Chondrocyte (in vitro differentiated cells): ENCODE data around the gene MAPK4. TPM values are rescaled to one million over a fixed set of nuclear protein-coding genes. Genes with fewer than 3 reads are reported as not detected.

Experiments
- DNase-seq: peaks from one replicate; pipeline ENCODE4 v3.0.0; 2021; ENCODE audit warnings: mixed read lengths, low spot score
- H3K27ac Mint-ChIP-seq: one replicate; pipeline ENCODE4 v1.8.0; 2021; ENCODE audit warnings: mild to moderate bottlenecking, moderate library complexity, mixed read lengths; ENCODE audit not compliant: unreplicated experiment
- H3K27me3 Mint-ChIP-seq: 2 replicates; pipeline ENCODE4 v1.8.0; 2021; ENCODE audit warnings: low read depth, mixed read lengths
- H3K36me3 Mint-ChIP-seq: 2 replicates; pipeline ENCODE4 v1.8.0; 2021; ENCODE audit warnings: low read depth, mixed read lengths
- H3K4me1 Mint-ChIP-seq: 2 replicates; pipeline ENCODE4 v1.8.0; 2021; ENCODE audit warnings: low read depth, mild to moderate bottlenecking, mixed read lengths
- H3K4me3 Mint-ChIP-seq: one replicate; pipeline ENCODE4 v1.8.0; 2021; ENCODE audit warnings: mild to moderate bottlenecking, moderate library complexity, mixed read lengths; ENCODE audit not compliant: unreplicated experiment
- H3K9me3 Mint-ChIP-seq: 2 replicates; pipeline ENCODE4 v1.8.0; 2021; ENCODE audit warnings: low read depth, mixed read lengths
- CTCF ChIP-seq: fragments of 200-600 bp; sonication (generic); IDR thresholded peaks from 2 replicates; pipeline ENCODE4 v1.5.0; 2021; ENCODE audit warnings: antibody characterized with exemption, mild to moderate bottlenecking, moderate library complexity
- total RNA-seq: library from RNA; stranded (reverse); gene quantifications from 3 replicates; pipeline ENCODE4 v1.2.1, GENCODE V29; 2021

Gene MAPK4
- total RNA-seq, 1 donor from 2014 or later = 0.30 TPM

- no peak overlapping the region for H3K4me3 Mint-ChIP-seq
- no peaks in the 10 kb centered on the region for H3K36me3 Mint-ChIP-seq
- no peak for DNase-seq
- H3K4me1 Mint-ChIP-seq = no peaks in the 10 kb centered on the region
- peaks cover 5% of the 10 kb centered on the region for H3K9me3 Mint-ChIP-seq
- peaks cover 5% of the 10 kb centered on the region for H3K27me3 Mint-ChIP-seq
- no peak for TF ChIP-seq CTCF
- no peak overlapping the region for H3K27ac Mint-ChIP-seq
These were observed 105.1 kb downstream of the MAPK4 start for GRCh38 chr18:50665015-50665414.

DNA sequence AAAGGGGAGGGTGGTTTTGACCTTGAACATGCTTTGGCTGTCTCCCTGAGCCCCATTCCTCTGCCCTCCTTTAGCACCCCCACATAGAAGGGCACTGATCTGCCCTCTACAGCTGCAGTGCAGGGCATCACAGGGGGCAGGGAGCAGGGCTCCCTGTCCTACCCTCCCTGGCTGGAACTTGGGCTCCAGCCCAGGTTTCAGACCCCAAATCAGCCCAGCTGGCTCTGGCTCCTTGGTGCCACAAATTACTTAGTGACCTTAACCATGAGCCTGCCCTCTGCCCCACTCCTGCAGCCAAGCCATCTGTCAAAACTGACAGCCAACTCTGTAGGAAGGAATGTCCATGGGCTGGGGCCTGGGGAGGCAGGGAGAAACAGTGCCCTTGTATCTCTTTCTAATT lies 105.6 kb downstream of the MAPK4 start:
- Mint-ChIP-seq H3K4me1 (no peaks in the 10 kb centered on the region), H3K4me3 (no peak overlapping the region), H3K9me3 (peaks cover 5% of the 10 kb centered on the region), H3K36me3 (no peaks in the 10 kb centered on the region), H3K27me3 (peaks cover 5% of the 10 kb centered on the region), H3K27ac (no peak overlapping the region)
- no peak for DNase-seq
- no peak for TF ChIP-seq CTCF

DNA sequence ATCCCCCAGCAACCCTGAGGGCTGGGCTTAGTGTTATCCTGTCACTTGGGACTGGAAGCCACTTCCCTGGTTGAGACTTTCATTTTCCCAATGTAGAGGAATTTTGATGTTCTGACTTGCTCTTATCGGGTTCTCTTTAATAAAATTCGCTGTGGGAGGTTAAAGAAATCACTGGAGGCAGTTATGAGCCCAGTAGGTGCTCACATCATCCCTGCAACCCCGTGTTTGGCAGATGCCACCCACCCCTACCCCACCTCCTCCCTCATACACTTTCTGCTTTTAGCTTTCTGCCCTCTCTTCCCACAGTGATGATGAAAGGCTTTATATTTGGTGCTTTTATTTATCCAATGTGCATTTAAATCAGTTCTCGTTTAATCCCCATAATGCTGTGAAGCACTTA lies 106.6 kb downstream of the MAPK4 start:
- DNase-seq = no peak
- Mint-ChIP-seq H3K27ac (no peak overlapping the region), H3K9me3 (peaks cover 5% of the 10 kb centered on the region), H3K4me3 (no peak overlapping the region), H3K27me3 (peaks cover 5% of the 10 kb centered on the region), H3K4me1 (no peaks in the 10 kb centered on the region), H3K36me3 (no peaks in the 10 kb centered on the region)
- TF ChIP-seq CTCF = no peak

DNA sequence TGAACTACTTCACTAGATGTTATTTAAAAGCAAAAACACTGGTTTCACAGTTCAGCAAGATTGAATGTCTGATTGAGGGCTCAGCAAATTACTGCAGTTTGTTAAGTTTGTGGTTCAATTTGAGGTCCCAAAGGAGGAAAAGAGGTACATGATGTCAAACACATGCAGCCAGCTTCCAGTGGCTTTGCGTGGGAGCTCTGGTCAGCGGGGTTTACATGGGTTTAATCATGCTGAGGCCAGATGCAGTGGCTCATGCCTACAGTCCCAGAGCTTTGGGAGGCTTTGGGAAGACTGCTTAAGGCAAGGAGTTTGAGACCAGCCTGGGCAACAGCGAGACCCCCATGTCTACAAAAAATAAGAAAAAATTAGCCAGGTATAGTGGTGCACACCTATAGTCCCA lies 111.5 kb downstream of the MAPK4 start:
- no peak for DNase-seq
- Mint-ChIP-seq H3K27me3 (peaks cover 8% of the 10 kb centered on the region), H3K27ac (no peak overlapping the region), H3K36me3 (no peaks in the 10 kb centered on the region), H3K4me3 (no peak overlapping the region), H3K4me1 (no peaks in the 10 kb centered on the region), H3K9me3 (no peaks in the 10 kb centered on the region)
- no peak for TF ChIP-seq CTCF

DNA sequence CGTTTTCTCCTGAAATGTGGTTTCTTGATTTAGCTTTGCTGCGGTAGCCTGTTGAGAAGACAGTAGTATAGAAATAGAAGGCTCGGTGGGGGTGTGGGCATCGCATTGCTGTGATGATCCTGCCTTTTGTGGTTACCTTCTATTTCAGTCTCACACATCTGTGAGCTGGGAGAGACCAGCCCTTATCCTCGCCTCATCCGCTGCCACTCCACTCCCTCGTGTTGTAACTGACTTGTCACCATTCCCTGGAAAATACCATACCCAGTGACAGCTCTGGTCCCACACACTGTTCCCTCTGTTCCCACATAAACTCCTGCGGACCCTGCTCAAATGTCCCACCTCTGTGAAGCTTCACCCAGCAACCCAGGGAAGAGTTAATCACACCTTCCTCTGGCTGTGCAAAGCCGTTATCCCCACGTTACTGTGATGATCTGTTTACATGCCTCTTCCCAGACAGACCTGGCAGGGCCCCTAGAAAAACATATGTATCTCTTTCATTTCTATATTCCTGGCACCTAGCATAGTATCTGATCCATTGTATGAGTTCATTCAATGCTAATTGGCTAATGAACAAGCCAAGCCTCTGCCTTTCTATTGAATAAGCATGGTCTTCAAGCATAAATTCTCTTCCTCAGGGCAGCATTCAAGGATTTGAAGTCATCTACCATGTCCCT lies 114.6 kb downstream of the MAPK4 start:
- H3K9me3 Mint-ChIP-seq = no peaks in the 10 kb centered on the region
- H3K27me3 Mint-ChIP-seq = peaks cover 7% of the 10 kb centered on the region
- H3K36me3 Mint-ChIP-seq = no peaks in the 10 kb centered on the region
- no peak for DNase-seq
- H3K4me1 Mint-ChIP-seq = no peaks in the 10 kb centered on the region
- no peak for TF ChIP-seq CTCF
- no peak overlapping the region for H3K27ac Mint-ChIP-seq
- no peak overlapping the region for H3K4me3 Mint-ChIP-seq
